IMR-90 (cell line): Measurements from ENCODE around the gene MSANTD7. TPM values are rescaled to one million over a fixed set of nuclear protein-coding genes. Genes with fewer than 3 reads are reported as not detected.

Experiments
- ELK1 ChIP-seq: fragments of 150-350 bp; IDR thresholded peaks from 2 replicates; pipeline ENCODE4 v1.6.1; 2016; ENCODE audit warnings: low read depth, mild to moderate bottlenecking, low read length, moderate library complexity, borderline replicate concordance
- MAFK ChIP-seq: IDR thresholded peaks from 2 replicates; pipeline ENCODE4 v1.6.1; 2012; ENCODE audit warnings: low read depth, low read length, improper control_type of control experiment
- MAZ ChIP-seq: IDR thresholded peaks from 2 replicates; pipeline ENCODE4 v1.6.1; 2012; ENCODE audit warnings: low read depth, mild to moderate bottlenecking, low read length, improper control_type of control experiment, moderate library complexity, borderline replicate concordance
- polyA plus RNA-seq, 3 experiments: library from polyadenylated mRNA; depleted of rRNA; stranded (reverse); fragments of >200 nt; gene quantifications; 2 replicates each; pipeline ENCODE4 v1.2.3, GENCODE V29; 2012; ENCODE audit warnings: low replicate concordance in 1 of 3
- total RNA-seq: library from RNA; depleted of rRNA; stranded (reverse); fragments of >200 nt; gene quantifications from 2 replicates; pipeline ENCODE4 v1.2.3, GENCODE V29; 2012

The MSANTD7 gene
- total and polyA plus RNA-seq, 2 of the 4 experiments (the other 2 are of a cell fraction): 4.7 to 16.0 TPM

- TF ChIP-seq ELK1: no peak
- no peak for TF ChIP-seq MAFK
- peak; percentile 92 for TF ChIP-seq MAZ
Measured at GRCh38 chr10:14878266-14879123, 40.4 kb downstream of the MSANTD7 start, which contains the start of gene SUV39H2 (continued).
